Measurements from ENCODE around the gene FMR1NB.

FMR1NB gene

DNA sequence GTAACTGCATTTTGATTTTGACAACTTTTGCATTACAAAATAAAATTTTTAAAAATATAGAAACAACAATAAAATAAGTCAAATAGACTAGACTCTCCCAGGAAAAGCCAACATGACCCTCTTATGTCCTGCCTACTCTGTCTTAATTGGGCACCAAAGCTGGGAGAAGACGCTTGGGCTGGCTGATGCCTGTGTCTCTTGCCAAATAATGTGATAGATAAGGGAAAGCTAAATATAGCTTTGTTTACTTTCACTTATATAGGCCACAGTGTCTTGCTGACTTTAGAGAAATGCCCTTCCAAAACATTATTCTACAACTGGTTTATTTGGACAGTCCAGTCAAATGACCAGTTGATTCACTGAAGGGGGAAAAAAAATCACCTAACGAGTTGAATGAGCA is 54.2 kb downstream of the FMR1NB start:
- TF ChIP-seq GATA3 (IDR thresholded peaks at IDR 0.05; ENCODE audit: low read depth, low read length) (no peak), GATA2 (IDR thresholded peaks at IDR 0.05; ENCODE audit: low read depth, low read length) (no peak)

GRCh38 chrX:148037020-148037419 is 55.9 kb downstream of the FMR1NB start:
- TF ChIP-seq GATA2 (IDR thresholded peaks at IDR 0.05; ENCODE audit: low read depth, low read length) = no peak
- no peak for TF ChIP-seq GATA3 (IDR thresholded peaks at IDR 0.05; ENCODE audit: low read depth, low read length)

GRCh38 chrX:148043271-148043855 is 62.2 kb downstream of the FMR1NB start:
- no peak for TF ChIP-seq GATA3 (IDR thresholded peaks at IDR 0.05; ENCODE audit: low read depth, low read length)

DNA sequence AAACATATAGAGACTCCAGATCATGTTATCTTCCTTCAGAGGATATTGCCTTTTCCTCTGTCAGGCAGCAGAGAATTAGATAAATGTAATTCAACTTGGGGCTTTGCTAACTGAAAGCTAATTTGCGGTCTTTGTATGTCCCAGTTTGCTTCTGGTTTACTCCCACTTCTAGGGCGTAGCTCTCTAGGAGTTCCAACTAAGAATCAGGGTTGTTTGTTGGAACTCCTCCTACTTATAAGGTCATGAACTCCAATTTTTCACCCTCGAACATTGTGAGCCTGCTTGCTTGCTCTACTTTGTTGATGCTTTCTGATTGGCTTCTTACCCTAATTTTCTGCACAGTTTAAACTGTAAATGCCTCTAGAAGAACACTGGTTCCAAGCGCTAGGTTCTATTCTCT is 66.1 kb downstream of the FMR1NB start:
- TF ChIP-seq GATA3 (IDR thresholded peaks at IDR 0.05; ENCODE audit: low read depth, low read length) (no peak), GATA2 (IDR thresholded peaks at IDR 0.05; ENCODE audit: low read depth, low read length) (no peak)

DNA sequence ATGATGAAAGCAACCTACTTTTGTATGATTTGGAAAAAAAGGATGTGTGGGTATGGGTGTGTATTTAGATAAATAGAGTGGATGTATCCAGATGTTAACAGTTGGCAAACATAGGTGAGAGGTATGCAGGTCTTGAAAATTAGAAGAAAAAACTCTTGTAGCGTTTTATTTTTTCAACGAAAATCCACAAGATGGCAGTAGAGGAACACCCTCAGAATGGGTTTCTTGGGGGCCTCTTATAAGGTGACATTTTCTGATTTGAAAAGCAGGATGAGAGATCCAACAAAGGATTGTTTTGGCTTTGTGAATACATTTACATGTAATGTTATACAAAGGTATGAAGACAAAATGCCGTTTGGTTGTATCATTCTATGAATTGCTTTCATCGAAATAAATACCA is 68.3 kb downstream of the FMR1NB start:
- TF ChIP-seq GATA3 (IDR thresholded peaks at IDR 0.05; ENCODE audit: low read depth, low read length) (no peak), GATA2 (IDR thresholded peaks at IDR 0.05; ENCODE audit: low read depth, low read length) (no peak)

GRCh38 chrX:148051973-148052372 is 70.8 kb downstream of the FMR1NB start:
- TF ChIP-seq GATA3 (IDR thresholded peaks at IDR 0.05; ENCODE audit: low read depth, low read length) = no peak

DNA sequence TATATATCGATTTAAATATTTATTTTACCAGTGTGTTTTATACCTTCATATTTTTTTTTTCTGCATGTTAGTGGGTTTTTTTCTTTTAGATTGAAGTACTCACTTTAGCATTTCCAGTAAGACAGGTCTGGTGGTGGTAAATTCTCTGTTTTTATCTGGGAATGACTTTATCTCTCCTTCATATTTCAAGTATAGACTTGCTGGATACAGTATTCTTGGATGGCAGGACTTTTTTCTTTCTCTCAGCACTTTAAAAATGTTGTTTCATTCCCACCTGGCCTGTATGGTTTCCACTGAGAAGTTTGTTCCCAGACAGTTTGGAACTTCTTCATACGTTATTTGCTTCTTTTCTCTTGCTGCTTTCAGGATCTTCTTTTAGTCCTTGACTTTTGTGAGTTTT is 86.1 kb downstream of the FMR1NB start:
- TF ChIP-seq GATA2 (IDR thresholded peaks at IDR 0.05; ENCODE audit: low read depth, low read length) (no peak), GATA3 (IDR thresholded peaks at IDR 0.05; ENCODE audit: low read depth, low read length) (no peak)

DNA sequence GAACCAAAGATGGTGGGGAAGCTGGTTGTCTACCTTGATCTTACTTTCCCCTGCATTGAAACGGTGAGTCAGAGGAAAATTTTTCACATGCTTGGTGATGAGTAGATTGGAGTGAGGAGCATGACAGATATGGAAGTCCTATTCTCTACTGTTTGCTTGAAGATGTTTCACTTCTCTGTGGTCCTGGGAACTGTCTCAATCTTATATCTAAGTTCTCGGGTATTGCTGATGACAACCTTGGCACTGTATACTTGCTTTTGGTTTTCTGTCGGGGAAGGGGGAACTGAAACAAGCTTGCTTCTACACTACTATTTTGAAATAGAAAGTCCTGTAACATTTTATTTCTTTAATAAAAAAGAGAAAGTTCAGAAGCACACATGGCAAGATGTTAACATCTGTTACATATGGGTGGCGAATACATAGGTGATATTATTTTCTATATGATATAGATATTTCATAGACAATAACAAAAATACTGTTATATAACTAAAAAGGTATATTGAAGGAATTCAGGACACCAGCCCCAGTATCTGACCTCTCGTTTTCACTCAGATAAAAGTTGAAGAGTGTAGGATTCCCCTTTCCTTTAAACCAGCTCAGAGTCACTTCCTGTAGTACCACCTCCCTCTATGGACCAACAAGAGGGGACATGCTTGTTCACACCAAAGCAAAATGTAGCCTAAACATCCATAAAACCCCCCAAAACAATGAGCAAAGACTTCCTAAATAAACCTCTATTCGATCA is 88.8 kb downstream of the FMR1NB start:
- no peak for TF ChIP-seq GATA3 (IDR thresholded peaks at IDR 0.05; ENCODE audit: low read depth, low read length)
- TF ChIP-seq GATA2 (IDR thresholded peaks at IDR 0.05; ENCODE audit: low read depth, low read length) = no peak

- no peak for TF ChIP-seq GATA3 (IDR thresholded peaks at IDR 0.05; ENCODE audit: low read depth, low read length)
- no peak for TF ChIP-seq GATA2 (IDR thresholded peaks at IDR 0.05; ENCODE audit: low read depth, low read length)
These were observed 89.4 kb downstream of the FMR1NB start for GRCh38 chrX:148070504-148070877.

Measured in SH-SY5Y (cell line).